CD4-positive, alpha-beta T cell treated with Interleukin-4 for 1 hour (primary cell): Measurements from ENCODE around the gene PSMD4.
"Not testable (repeated sequence)": the region's sequence is repeated elsewhere in the genome, so short reads cannot be mapped to it uniquely, and the experiment has no call there.

Experiments
- DNase-seq, 2 donors: peaks; one replicate each; pipeline ENCODE4 v3.0.0-alpha.2; 2020 to 2022

The PSMD4 gene

GRCh38 chr1:151254217-151255213 is at the start of gene PSMD4:
Gene PSMD4, plus strand, starts transcription at chr1:151254734. Its CDS starts 49 bp downstream, at chr1:151254783.
- peak; percentile 97 for DNase-seq

GRCh38 chr1:151205381-151205965 is 49.1 kb upstream of the PSMD4 start:
- DNase-seq: not testable (repeated sequence)

- no peak for DNase-seq
These were observed 43.7 kb upstream of the PSMD4 start for GRCh38 chr1:151210830-151211229.

DNA sequence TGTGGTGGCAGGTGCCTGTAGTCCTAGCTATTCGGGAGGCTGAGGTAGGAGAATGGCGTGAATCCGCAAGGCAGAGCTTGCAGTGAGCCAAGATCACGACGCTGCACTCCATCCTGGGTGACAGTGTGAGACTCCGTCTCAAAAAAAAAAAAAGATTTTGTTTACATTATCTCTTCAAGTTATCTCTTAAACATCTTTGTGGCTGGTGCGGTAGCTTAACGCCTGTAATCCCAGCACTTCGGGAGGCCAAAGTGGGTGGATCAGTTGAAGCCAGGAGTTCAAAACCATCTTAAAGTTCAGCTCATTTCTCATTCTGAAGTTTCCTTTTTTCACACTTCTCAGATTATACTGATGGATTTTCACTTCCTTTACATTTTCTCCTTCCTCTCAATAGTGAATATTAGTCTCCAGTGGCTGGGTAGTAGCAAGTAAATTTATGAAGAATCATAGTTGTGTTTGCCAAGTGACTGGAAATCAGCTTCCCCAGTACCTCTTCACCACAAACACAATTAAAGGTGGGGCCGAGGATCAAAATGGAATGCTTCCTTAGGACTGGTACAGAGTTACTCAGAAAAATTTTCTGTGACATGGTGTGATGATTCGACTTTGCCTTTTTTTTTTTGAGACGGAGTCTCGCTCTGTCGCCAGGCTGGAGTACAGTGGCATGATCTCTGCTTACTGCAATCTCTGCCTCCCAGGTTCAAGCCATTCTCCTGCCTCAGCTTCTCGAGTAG is 42.4 kb upstream of the PSMD4 start:
- no peak for DNase-seq

GRCh38 chr1:151213560-151213959 is 41.0 kb upstream of the PSMD4 start:
- DNase-seq: no peak

DNA sequence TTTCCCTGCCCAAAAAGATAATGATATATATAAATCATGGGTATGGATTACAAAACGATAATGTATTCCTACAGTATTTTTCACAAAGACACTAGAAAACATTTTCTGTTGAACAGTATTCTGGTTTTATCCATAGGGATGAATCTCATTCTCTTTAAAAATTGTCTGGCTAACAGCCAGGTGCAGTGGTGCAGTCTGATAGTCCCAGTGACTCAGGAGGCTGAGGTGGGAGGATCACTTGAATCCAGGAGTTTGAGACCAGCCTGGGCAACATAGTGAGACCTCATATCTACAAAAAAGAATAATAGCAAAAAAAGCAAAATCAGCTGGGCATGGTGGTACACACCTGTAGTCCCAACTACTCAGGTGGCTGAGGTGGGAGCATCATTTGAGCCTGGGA is 32.9 kb upstream of the PSMD4 start:
- no peak for DNase-seq

GRCh38 chr1:151222130-151222529 is 32.4 kb upstream of the PSMD4 start:
- DNase-seq: no peak

DNA sequence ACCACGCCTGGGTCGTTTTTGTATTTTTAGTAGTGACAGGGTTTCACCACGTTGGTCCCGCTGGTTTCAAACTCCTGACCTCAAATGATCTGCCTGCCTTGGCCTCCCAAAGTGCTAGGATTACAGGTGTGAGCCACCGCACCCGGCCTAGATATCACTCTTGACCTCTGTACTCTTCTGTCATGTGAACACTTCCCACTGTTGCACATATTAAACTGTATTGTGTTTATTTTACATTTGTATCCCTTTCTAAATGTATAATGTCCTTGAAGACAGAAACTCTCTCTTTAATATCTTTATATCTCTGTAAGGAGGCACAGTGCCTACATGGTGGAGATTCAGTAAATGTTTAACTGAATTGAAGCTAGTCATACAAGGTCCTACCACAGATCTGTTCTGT is 19.3 kb upstream of the PSMD4 start:
- DNase-seq: no peak

DNA sequence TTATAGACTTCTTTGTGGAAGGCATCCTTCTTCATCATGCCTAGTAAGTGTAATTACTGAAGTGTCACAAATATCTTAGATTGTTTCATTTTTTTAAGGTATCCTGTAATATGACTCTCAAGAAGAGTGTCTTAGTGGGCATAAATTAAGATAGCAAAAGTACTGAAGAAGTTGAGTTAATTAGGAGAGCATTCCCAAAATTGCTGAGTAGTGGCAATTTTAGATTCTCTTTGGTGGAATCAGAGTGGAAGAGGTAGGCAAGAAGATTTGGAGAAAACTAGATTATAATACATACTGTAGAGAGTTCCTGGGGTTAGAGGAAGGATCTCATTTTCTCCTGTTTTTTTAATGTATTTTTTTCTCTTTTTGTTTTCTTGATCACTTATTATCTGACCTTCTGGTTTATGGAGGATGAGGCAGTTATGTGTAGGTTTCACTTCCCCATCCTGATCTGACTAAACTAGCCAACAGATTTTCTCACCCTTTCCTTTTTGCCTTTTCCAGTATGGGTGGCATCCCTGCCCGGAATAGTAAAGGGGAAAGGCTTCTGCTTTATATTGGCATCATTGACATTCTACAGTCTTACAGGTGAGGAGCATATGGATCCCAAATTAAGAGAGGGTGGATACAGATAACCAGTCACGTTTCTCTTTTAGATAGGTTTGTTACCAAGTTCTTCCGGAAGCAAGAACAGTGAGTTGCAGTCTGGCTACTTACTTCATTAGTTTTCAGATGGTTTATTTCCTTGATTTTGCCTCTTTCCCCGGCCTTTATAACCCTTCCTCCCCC is 16.7 kb upstream of the PSMD4 start:
- DNase-seq: no peak

GRCh38 chr1:151238467-151238739 is 16.1 kb upstream of the PSMD4 start:
- no peak for DNase-seq

DNA sequence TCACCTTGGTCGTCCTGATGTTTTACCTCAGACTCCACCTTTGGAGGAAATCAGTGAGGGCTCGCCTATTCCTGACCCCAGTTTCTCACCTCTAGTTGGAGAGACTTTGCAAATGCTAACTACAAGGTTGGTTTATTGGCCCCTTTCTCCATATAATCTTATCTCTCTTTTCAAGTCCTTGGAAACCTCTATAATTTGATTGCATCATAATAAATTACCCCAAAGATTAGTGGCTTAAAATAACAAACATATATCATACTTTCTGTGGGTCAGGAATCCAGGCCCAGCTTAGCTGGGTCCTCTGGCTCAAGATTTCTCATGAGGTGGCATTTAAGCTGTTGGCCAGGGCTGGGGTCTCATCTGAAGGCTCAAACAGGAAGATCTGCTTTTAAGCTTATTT is 12.1 kb upstream of the PSMD4 start:
- DNase-seq: no peak

DNA sequence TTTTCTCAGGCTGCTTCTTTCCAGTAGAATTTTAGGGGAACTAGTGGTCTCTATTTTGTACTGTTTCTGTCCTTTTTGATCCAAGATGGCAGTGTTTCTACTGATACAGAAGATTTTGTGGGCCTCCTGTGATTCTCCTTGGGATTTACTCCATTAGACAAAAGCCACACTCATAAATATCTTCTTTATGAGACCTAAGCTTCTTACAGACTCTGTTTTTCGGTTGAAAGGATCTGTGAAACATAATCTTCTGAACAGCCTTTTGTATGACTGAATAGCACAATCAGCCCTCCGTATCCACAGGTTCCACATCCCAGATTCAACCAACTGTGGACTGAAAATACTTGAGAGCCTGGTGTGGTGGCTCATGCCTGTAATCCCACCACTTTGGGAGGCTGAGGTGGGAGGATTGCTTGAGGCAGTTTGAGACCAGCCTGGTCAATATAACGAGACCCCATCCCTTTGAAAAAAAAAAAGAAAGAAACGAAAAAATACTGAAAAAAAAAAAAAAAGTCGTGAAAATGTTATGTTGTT is 10.8 kb upstream of the PSMD4 start:
- no peak for DNase-seq

GRCh38 chr1:151246786-151247185 is 7.7 kb upstream of the PSMD4 start:
- DNase-seq: no peak

DNA sequence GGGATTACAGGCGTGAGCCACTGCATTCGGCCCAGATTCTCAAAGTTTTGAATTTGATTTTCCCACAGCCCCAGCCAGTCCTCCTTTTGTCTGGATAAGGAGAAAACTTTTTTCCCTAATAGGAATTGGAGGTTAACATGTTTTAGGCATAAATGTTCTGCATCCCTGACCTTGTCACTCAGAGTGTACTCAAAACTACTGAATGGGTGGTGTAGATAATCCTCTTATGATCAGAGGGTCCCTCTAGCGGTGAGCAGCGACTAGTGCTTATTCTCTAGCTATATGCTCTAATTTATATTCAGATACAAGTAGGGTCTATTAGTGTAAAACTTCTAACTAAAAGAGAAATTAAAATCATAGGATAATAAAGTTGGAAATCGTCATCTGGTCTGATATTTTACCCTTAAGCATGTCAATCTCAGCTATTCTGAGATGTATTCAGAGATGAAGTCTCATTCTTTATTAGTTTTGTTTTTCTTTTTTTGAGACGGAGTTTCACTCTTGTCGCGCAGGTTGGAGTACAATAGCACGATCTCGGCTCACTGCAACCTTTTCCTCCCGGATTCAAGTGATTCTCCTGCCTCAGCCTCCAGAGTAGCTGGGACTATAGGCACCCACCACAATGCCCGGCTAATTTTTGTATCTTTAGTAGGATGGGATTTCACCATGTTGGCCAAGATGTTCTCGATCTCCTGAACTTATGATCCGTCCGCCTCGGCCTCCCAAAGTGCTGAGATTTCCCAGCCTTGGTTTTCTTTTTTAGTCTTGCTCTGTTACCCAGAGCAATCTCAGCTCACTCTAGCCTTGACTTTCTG is 2.7 kb upstream of the PSMD4 start:
- peak; percentile 80 to 82 for DNase-seq

DNA sequence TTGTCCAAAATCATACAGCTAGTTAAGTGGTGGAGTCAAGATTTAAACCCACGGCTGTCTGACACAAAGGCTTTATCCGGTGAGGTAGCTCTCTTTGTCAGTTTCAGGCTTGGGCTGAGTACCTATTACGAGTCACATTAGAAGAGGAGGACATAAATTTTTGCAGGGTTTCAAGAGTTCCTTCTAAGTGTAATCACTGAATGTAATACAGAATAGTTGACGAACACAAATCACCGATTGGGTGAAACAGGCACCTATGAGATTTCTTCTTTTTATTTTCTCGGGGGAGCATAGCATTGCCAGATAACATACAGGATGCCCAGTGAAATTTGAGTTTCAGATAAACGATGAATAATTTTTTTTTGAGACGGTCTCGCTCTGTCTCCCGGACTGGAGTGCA is 847 bp downstream of the PSMD4 start:
- DNase-seq: peak in 1 of 2 donors; percentile 5

DNA sequence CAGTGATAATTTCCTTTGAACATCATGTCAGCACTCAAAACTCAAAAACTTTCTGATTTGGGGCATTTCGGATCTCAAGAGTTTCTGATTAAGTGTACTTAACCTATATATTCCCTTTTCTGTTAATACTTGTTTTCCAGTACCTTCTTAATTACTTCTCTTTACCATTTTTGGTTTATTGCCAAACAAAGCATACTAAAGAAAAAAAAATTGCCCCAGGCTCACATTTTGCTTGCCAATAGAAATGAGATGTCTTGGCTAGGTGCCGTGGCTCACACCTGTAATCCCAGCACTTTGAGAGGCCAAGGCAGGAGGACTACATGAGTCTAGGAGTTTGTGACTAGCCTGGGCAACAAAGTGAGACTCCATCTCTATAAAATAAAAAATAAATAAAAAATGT is 4.8 kb downstream of the PSMD4 start:
- DNase-seq: no peak

GRCh38 chr1:151265446-151266236 is 11.1 kb downstream of the PSMD4 start:
- DNase-seq: no peak

- DNase-seq: no peak
These were observed 11.8 kb downstream of the PSMD4 start for GRCh38 chr1:151266315-151266714.

DNA sequence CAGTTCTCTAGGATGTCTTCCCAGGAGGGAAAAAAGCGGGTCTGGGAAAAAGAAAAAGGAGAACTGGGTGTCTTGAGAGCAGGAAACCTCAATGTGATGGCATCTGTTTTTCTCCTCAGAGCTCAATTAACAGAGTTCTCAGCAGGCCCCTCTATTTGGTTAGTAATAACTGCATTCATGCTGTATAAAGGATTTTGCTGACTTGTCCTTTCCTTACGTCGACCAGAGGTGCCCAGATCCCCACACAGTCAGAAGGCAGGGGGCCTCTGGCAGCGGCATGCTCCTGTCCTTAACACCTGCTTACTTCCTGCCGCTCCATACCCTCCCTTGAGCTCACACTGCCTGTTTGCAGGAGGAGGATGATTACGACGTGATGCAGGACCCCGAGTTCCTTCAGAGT is 12.3 kb downstream of the PSMD4 start:
- DNase-seq: no peak

- DNase-seq: no peak
These were observed 13.2 kb downstream of the PSMD4 start for GRCh38 chr1:151267760-151268159.

DNA sequence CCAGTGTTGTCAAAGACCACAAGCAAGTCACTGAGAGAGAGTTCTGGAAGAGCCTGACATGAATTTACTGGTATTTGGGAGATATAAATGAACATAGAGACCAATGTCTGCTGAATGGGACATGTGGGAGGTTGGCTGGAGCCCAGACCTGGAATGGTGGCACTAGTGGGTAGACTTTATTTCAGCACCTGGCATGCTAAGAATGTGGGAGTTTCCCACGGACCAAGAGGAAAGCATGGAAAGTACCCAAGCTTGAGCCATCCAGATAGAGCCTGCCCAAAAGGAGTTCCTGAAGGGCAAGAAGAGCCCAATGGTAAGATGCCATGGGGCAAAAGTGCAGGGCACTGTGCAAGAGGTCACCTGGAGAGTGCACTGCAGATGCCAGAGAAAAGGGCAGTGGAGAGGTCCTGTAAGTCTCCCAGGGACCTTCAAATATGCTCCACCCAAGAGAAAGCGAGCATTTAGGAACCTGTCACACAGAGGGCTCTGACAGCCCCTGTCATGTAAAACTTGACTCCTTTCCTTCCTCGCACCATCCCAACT is 19.5 kb downstream of the PSMD4 start:
- DNase-seq: no peak
